ENCODE results near the gene TMEM168.
"Not testable (repeated sequence)": the region's sequence is repeated elsewhere in the genome, so short reads cannot be mapped to it uniquely, and the experiment has no call there.

- not testable (repeated sequence) for TF ChIP-seq CTCF, EZH2phosphoT487, EZH2 (IDR thresholded peaks at IDR 0.05)
Measured at GRCh38 chr7:112835928-112836327, 45.7 kb upstream of the TMEM168 start.
